Femur (tissue), 1 donor: ENCODE measurements around the gene TMEM132C.

Source experiments
- DNase-seq: peaks from one replicate; pipeline ENCODE4 v3.0.0-alpha.2; 2017

The TMEM132C gene

GRCh38 chr12:128729628-128730121, 462.7 kb downstream of the TMEM132C start:
- DNase-seq = no peak

- DNase-seq = no peak
These were observed 467.4 kb downstream of the TMEM132C start for GRCh38 chr12:128734371-128734770.

GRCh38 chr12:128737292-128737966, 470.5 kb downstream of the TMEM132C start:
- DNase-seq = no peak

GRCh38 chr12:128743916-128744315, 476.9 kb downstream of the TMEM132C start:
- DNase-seq = no peak

- no peak for DNase-seq
These were observed 479.1 kb downstream of the TMEM132C start for GRCh38 chr12:128745772-128746689.

- no peak for DNase-seq
These were observed 480.5 kb downstream of the TMEM132C start for GRCh38 chr12:128747441-128747840.

GRCh38 chr12:128752386-128752785, 485.4 kb downstream of the TMEM132C start:
- no peak for DNase-seq

GRCh38 chr12:128753438-128753837, 486.5 kb downstream of the TMEM132C start:
- no peak for DNase-seq

GRCh38 chr12:128754275-128754674, 487.3 kb downstream of the TMEM132C start:
- no peak for DNase-seq

GRCh38 chr12:128755566-128755965, 488.6 kb downstream of the TMEM132C start:
- DNase-seq = no peak
